Testis (tissue), 3 donors: ENCODE results near the gene SLC24A3. TPM values are rescaled to one million over a fixed set of nuclear protein-coding genes. Genes with fewer than 3 reads are reported as not detected.

Source experiments
- DNase-seq: peaks from one replicate; pipeline ENCODE4 v3.0.0-alpha.2; 2019
- H3K27ac ChIP-seq, 2 donors: fragments of 200-600 bp; sonication (generic); one replicate each; pipeline ENCODE4 v1.5.1; 2019
- H3K27me3 ChIP-seq: fragments of 200-600 bp; sonication (generic); one replicate; pipeline ENCODE4 v1.5.1; 2019
- H3K36me3 ChIP-seq: fragments of 200-600 bp; sonication (generic); one replicate; pipeline ENCODE4 v1.5.1; 2017; ENCODE audit warnings: low read depth; ENCODE audit errors: missing control alignments
- H3K4me1 ChIP-seq: fragments of 200-600 bp; sonication (generic); one replicate; pipeline ENCODE4 v1.5.1; 2019
- H3K4me3 ChIP-seq, 2 donors: fragments of 200-600 bp; sonication (generic); one replicate each; pipeline ENCODE4 v1.5.1; 2017 to 2019
- H3K9me3 ChIP-seq: fragments of 200-600 bp; sonication (generic); one replicate; pipeline ENCODE4 v1.5.1; 2017
- CTCF ChIP-seq, 3 experiments: fragments of 450-650 bp in 2 of 3; fragments of 200-600 bp in 1 of 3; sonication (generic) in 1 of 3; IDR thresholded peaks; one replicate each; pipeline ENCODE4 v1.5.1; 2016 to 2019; ENCODE audit warnings: antibody characterized with exemption in 3 of 3, mild to moderate bottlenecking in 2 of 3, moderate library complexity in 1 of 3
- POLR2A ChIP-seq: fragments of 450-650 bp; IDR thresholded peaks from one replicate; pipeline ENCODE4 v1.6.1; 2017; ENCODE audit warnings: antibody characterized with exemption, mild to moderate bottlenecking, moderate library complexity
- WGBS, 2 donors: methylation state at CpG; one replicate each; pipeline ENCODE4 v1.1.5; 2018; 5-methylcytosine and 5-hydroxymethylcytosine counted together
- intact Hi-C: fragments of 100-400 bp; cut with DNase I; formaldehyde crosslinking; loops from one replicate; pipeline ENCODE4 v1.15.1; 2023; ENCODE audit warnings: low total_unique reads
- polyA plus RNA-seq: library from polyadenylated mRNA; stranded (reverse); fragments of 350-450 nt; fragmentation: Illumina TruSeq; extraction: RNeasy Lipid Tissue Mini Kit (QIAGEN cat#74804); gene quantifications from one replicate; pipeline ENCODE4 v1.2.3, GENCODE V29; 2014; ENCODE audit warnings: low read depth, low replicate concordance; ENCODE audit not compliant: insufficient read depth
- total RNA-seq, 2 donors: library from RNA; depleted of rRNA; stranded (reverse); fragments of >200 nt; gene quantifications; one replicate each; pipeline ENCODE4 v1.2.3, GENCODE V29; 2016

Gene SLC24A3
- total and polyA plus RNA-seq, 3 donors from 2014 or later: 2.4 to 4.5 (median 3.8) TPM

DNA sequence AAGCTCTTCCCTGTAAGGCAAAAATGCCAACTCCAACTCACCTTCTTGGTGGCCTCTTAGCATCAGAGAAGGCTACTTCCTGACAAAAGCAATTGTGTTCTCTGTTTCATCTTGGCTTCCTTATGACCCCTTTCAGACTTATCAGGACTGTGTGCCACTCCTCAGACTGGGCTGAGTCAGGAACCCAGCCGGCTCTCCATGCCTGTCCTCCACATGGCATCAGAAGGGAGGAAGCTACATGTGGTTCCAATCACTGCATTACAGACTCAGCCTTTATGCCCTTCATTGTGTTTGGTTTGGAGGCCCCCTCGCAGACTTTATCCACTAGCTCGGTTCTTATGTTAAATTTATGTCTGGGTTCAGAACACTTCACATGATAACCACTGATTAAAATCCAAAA lies 142.5 kb downstream of the SLC24A3 start:
- no peaks in the 10 kb centered on the region for H3K27me3 ChIP-seq
- no peak for DNase-seq
- H3K9me3 ChIP-seq: no peaks in the 10 kb centered on the region
- intact Hi-C loops: no loop called here
- no peaks in the 10 kb centered on the region for H3K36me3 ChIP-seq
- no peaks in the 10 kb centered on the region for H3K4me1 ChIP-seq
- H3K27ac ChIP-seq: no peak overlapping the region
- WGBS, 2 donors: 65 to 74% methylated on average over 3 of the region's 3 CpGs
- no peak overlapping the region for H3K4me3 ChIP-seq
- TF ChIP-seq CTCF (IDR thresholded peaks at IDR 0.05): no peak
- no peak for TF ChIP-seq POLR2A

DNA sequence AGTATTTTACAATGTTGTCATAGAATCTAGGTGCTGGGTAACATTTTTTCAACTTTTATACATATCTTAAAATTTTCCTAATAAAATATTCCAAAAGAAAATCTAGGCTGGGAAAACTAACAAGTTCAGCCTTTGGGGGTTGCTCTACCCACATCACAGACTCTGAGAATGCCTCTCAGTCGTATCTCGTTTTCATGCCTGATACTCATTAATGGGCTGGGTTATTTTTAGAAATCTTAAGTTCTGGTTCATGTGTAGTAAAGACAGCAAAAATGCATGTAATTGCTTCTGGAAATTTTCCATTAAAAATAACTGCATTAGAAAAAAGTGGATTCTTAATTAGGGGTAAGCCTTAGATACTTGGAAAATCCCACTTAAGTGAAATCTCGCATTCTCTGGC lies 149.3 kb downstream of the SLC24A3 start:
- no peaks in the 10 kb centered on the region for H3K27me3 ChIP-seq
- TF ChIP-seq POLR2A: no peak
- TF ChIP-seq CTCF (IDR thresholded peaks at IDR 0.05): no peak
- H3K9me3 ChIP-seq: no peaks in the 10 kb centered on the region
- intact Hi-C loops: no loop called here
- H3K36me3 ChIP-seq: no peaks in the 10 kb centered on the region
- H3K4me1 ChIP-seq: no peaks in the 10 kb centered on the region
- 48 to 59% methylated on average over 3 of the region's 3 CpGs for WGBS, 2 donors
- DNase-seq: no peak
- H3K27ac ChIP-seq: no peak overlapping the region
- no peak overlapping the region for H3K4me3 ChIP-seq

DNA sequence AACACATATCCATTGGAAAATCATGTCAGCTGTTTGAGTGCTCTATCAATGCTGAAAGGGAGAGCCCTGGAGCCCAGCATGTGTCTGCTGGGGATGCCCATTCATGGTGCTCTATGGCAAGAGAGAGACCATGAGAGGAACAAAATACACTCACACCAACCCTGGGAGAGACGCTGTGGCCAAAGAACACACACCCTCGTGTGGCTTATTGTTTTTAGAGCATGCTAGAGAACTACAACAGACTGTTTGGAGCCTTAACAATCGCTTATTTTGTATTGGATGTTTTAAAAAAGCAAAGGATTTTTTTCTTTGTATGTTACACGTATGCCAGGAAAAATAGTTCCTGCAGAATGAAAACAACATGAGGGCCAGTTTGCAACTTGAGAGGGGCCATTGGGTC lies 151.0 kb downstream of the SLC24A3 start:
- 56 to 61% methylated on average over 4 of the region's 4 CpGs for WGBS, 2 donors
- no peak overlapping the region for H3K27ac ChIP-seq
- no peaks in the 10 kb centered on the region for H3K9me3 ChIP-seq
- H3K27me3 ChIP-seq: no peaks in the 10 kb centered on the region
- no peaks in the 10 kb centered on the region for H3K36me3 ChIP-seq
- intact Hi-C loops: no loop called here
- no peak overlapping the region for H3K4me3 ChIP-seq
- no peak for DNase-seq
- no peaks in the 10 kb centered on the region for H3K4me1 ChIP-seq
- TF ChIP-seq CTCF (IDR thresholded peaks at IDR 0.05) (no peak), POLR2A (no peak)

DNA sequence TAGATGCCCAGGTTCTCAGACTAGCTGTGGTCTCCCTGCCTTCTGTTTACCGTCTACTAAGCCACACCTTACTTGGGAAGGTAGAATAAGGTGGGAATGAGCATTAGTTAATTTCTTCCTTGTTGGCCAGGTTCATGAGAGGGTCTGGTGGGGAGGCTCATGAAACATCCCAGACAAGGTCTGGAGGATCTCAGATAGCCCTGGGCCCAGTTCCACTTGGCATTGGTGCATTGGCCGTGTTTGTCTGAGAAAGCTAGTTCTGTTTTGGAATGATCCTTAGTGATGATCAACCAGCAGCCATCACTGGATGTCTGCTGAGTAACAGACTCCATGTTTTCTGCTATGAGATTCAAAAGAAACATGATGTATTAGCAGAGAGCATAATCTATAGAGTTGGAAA lies 155.1 kb downstream of the SLC24A3 start:
- Histone ChIP-seq H3K9me3 (no peaks in the 10 kb centered on the region), H3K36me3 (no peaks in the 10 kb centered on the region), H3K27me3 (no peaks in the 10 kb centered on the region), H3K4me1 (no peaks in the 10 kb centered on the region), H3K4me3 (no peak overlapping the region), H3K27ac (no peak overlapping the region)
- 69 to 90% methylated on average over 2 of the region's 2 CpGs for WGBS, 2 donors
- intact Hi-C loops: no loop called here
- no peak for TF ChIP-seq POLR2A
- no peak for TF ChIP-seq CTCF (IDR thresholded peaks at IDR 0.05)
- no peak for DNase-seq

GRCh38 chr20:19368351-19368750 lies 155.9 kb downstream of the SLC24A3 start:
- no peak for TF ChIP-seq CTCF (IDR thresholded peaks at IDR 0.05)
- TF ChIP-seq POLR2A: no peak
- H3K4me1 ChIP-seq: no peaks in the 10 kb centered on the region
- intact Hi-C loops: no loop called here
- no peak for DNase-seq
- H3K4me3 ChIP-seq: no peak overlapping the region
- H3K27ac ChIP-seq: no peak overlapping the region
- H3K36me3 ChIP-seq: no peaks in the 10 kb centered on the region
- no peaks in the 10 kb centered on the region for H3K27me3 ChIP-seq
- WGBS, 2 donors: 90 to 94% methylated on average over 2 to 3 of the region's 3 CpGs
- no peaks in the 10 kb centered on the region for H3K9me3 ChIP-seq
